ENCODE data around the gene ADAT3.

Gene ADAT3

GRCh38 chr19:1917926-1918325 lies 12.7 kb downstream of the ADAT3 start:
- DNase-seq: no peak

- no peak for DNase-seq
Measured at GRCh38 chr19:1918975-1919374, 13.8 kb downstream of the ADAT3 start.

GRCh38 chr19:1920644-1921043 lies 15.4 kb downstream of the ADAT3 start:
- DNase-seq: no peak

GRCh38 chr19:1921326-1921725 lies 16.1 kb downstream of the ADAT3 start:
- no peak for DNase-seq

GRCh38 chr19:1921825-1922224 lies 16.6 kb downstream of the ADAT3 start:
- DNase-seq: no peak

- no peak for DNase-seq
Measured at GRCh38 chr19:1922803-1923202, 17.6 kb downstream of the ADAT3 start.

- DNase-seq: no peak
Measured at GRCh38 chr19:1923319-1923718, 18.1 kb downstream of the ADAT3 start.

GRCh38 chr19:1924320-1924961 lies 19.2 kb downstream of the ADAT3 start:
- no peak for DNase-seq

- DNase-seq: no peak
Measured at GRCh38 chr19:1925544-1925943, 20.3 kb downstream of the ADAT3 start.

GRCh38 chr19:1929021-1929742 lies 24.0 kb downstream of the ADAT3 start:
- DNase-seq: peak; percentile 74

GRCh38 chr19:1931445-1931844 lies 26.2 kb downstream of the ADAT3 start:
- DNase-seq: no peak

GRCh38 chr19:1932395-1932794 lies 27.2 kb downstream of the ADAT3 start:
- no peak for DNase-seq

- no peak for DNase-seq
Measured at GRCh38 chr19:1933244-1933643, 28.0 kb downstream of the ADAT3 start.

- DNase-seq: no peak
Measured at GRCh38 chr19:1933942-1934341, 28.7 kb downstream of the ADAT3 start.

- DNase-seq: no peak
Measured at GRCh38 chr19:1935484-1936208, 30.4 kb downstream of the ADAT3 start.

GRCh38 chr19:1936430-1936829 lies 31.2 kb downstream of the ADAT3 start:
- no peak for DNase-seq

- DNase-seq: no peak
Measured at GRCh38 chr19:1936916-1937610, 31.9 kb downstream of the ADAT3 start.

- DNase-seq: no peak
Measured at GRCh38 chr19:1938071-1938470, 32.9 kb downstream of the ADAT3 start.

GRCh38 chr19:1941146-1942077 lies 36.2 kb downstream of the ADAT3 start, which contains the start of gene CSNK1G2:
TSS of gene CSNK1G2 (plus strand) at chr19:1941172. CDS start at chr19:1969773, 28,601 bp downstream.
- peak; percentile 25 for DNase-seq

- DNase-seq: peak; percentile 54
Measured at GRCh38 chr19:1942078-1942933, 37.1 kb downstream of the ADAT3 start.

- DNase-seq: no peak
Measured at GRCh38 chr19:1942934-1943555, 37.8 kb downstream of the ADAT3 start.
